ENCODE results near the gene HSFX3.
"Not testable (repeated sequence)": the region's sequence is repeated elsewhere in the genome, so short reads cannot be mapped to it uniquely, and the experiment has no call there.

HSFX3 gene

DNA sequence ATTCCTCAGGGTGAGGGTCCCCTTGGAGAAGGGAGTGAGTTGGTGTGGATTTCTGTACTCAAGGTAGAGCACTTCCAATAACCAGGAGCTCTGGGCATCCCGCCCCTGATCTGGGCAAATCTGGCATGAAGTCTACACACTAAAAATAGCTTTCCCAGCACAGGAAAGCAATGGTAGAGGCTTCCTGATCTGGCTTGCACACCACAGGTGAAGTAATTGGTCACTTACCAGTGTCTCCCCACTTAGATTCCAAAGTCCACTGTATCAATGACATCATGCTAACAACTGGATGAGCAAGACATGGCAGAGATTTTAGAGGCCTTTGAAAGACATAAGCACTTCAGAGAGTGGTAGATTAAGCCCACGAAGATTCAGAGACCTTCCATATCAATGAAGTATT lies 26.8 kb downstream of the HSFX3 start:
- no peak for TF ChIP-seq EZH2phosphoT487 (conservative IDR thresholded peaks at IDR 0.05; ENCODE audit: low read length)
- TF ChIP-seq, protein P1, sequence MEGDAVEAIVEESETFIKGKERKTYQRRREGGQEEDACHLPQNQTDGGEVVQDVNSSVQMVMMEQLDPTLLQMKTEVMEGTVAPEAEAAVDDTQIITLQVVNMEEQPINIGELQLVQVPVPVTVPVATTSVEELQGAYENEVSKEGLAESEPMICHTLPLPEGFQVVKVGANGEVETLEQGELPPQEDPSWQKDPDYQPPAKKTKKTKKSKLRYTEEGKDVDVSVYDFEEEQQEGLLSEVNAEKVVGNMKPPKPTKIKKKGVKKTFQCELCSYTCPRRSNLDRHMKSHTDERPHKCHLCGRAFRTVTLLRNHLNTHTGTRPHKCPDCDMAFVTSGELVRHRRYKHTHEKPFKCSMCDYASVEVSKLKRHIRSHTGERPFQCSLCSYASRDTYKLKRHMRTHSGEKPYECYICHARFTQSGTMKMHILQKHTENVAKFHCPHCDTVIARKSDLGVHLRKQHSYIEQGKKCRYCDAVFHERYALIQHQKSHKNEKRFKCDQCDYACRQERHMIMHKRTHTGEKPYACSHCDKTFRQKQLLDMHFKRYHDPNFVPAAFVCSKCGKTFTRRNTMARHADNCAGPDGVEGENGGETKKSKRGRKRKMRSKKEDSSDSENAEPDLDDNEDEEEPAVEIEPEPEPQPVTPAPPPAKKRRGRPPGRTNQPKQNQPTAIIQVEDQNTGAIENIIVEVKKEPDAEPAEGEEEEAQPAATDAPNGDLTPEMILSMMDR (IDR thresholded peaks at IDR 0.05; ENCODE audit: insufficient read depth, low read length, poor library complexity, severe bottlenecking), result no peak
- H3K27ac ChIP-seq (ENCODE audit: low read depth, low read length), result no peak overlapping the region
- no peak overlapping the region for H3K4me3 ChIP-seq (ENCODE audit: insufficient read depth, low read length, poor library complexity, severe bottlenecking)
- H3K79me2 ChIP-seq (ENCODE audit: insufficient read depth, low read length), result no peaks in the 10 kb centered on the region
- no peaks in the 10 kb centered on the region for H3F3A ChIP-seq (ENCODE audit: insufficient read depth)
- no peak overlapping the region for H2AFZ ChIP-seq (ENCODE audit: low read depth, low read length, severe bottlenecking)
- no peaks in the 10 kb centered on the region for H3K27me3 ChIP-seq (ENCODE audit: low read length)
- H3K36me3 ChIP-seq (ENCODE audit: low read length), result no peaks in the 10 kb centered on the region
- no peaks in the 10 kb centered on the region for H3K9me3 ChIP-seq (ENCODE audit: insufficient read depth, low read length)
- H4K20me1 ChIP-seq (ENCODE audit: low read depth, low read length), result no peaks in the 10 kb centered on the region
- H3K9me2 ChIP-seq (replicated peaks; ENCODE audit: insufficient read depth, low read length), result no peaks in the 10 kb centered on the region
- H3K9ac ChIP-seq (ENCODE audit: low read length), result no peak overlapping the region
- no peak overlapping the region for H3K4me2 ChIP-seq (ENCODE audit: low read depth, low read length, poor library complexity, severe bottlenecking)

DNA sequence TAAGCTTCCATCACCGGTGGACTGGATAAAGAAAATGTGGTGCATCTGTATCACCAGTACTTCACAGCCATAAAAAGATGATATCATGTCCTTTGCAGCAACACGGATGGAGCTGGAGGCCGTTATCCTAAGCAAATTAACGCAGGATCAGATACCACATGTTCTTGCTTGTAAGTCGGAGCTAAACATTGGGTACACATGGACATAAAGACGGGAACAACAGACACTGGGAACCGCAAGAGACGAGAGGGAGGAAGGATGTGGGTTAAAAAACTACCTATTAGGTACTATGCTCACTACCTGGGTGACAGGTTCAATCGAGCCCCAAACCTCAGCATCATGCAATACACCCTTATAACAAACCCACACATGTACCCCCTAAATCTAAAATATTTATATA lies 28.3 kb downstream of the HSFX3 start:
- Histone ChIP-seq H3K9ac (ENCODE audit: low read length) (no peak overlapping the region), H3K79me2 (ENCODE audit: insufficient read depth, low read length) (no peaks in the 10 kb centered on the region), H3K4me2 (ENCODE audit: low read depth, low read length, poor library complexity, severe bottlenecking) (no peak overlapping the region), H3F3A (ENCODE audit: insufficient read depth) (no peaks in the 10 kb centered on the region), H3K9me3 (ENCODE audit: insufficient read depth, low read length) (no peaks in the 10 kb centered on the region), H3K36me3 (ENCODE audit: low read length) (no peaks in the 10 kb centered on the region), H4K20me1 (ENCODE audit: low read depth, low read length) (no peaks in the 10 kb centered on the region), H3K27me3 (ENCODE audit: low read length) (no peaks in the 10 kb centered on the region), H3K9me2 (replicated peaks; ENCODE audit: insufficient read depth, low read length) (no peaks in the 10 kb centered on the region), H2AFZ (ENCODE audit: low read depth, low read length, severe bottlenecking) (no peak overlapping the region), H3K27ac (ENCODE audit: low read depth, low read length) (no peak overlapping the region), H3K4me3 (ENCODE audit: insufficient read depth, low read length, poor library complexity, severe bottlenecking) (no peak overlapping the region)
- no peak for TF ChIP-seq EZH2phosphoT487 (conservative IDR thresholded peaks at IDR 0.05; ENCODE audit: low read length)
- TF ChIP-seq, protein P1 (IDR thresholded peaks at IDR 0.05; ENCODE audit: insufficient read depth, low read length, poor library complexity, severe bottlenecking), result no peak

DNA sequence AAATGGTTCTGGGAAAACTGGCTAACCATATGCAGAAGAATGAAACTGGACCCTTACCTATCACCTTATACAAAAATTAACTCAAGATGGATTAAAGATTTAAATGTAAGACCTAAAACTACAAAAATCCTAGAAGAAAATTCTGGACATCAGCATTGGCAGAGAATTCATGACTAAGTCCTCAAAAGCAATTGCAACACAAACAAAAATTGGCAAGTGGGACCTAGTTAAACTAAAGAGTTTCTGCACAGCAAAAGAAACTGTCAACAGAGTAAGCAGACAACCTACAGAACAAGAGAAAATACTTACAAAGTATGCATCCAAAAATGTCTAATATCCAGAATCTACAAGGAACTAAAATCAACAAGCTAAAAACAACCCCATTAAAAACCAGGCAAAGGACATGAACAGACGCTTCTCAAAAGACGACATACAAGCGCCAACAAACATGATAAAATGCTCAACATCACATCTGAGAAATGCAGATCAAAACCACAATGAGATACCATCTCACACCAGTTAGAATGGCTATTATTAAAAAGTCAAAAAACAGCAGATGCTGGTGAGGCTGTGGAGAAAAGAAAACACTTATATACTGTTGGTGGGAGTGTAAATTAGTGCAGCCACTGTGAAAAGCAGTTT lies 29.0 kb downstream of the HSFX3 start:
- H3K9me3 ChIP-seq (ENCODE audit: insufficient read depth, low read length); H2AFZ ChIP-seq (ENCODE audit: low read depth, low read length, severe bottlenecking); H3K9ac ChIP-seq (ENCODE audit: low read length); H3F3A ChIP-seq (ENCODE audit: insufficient read depth); H3K27me3 ChIP-seq (ENCODE audit: low read length); H3K4me3 ChIP-seq (ENCODE audit: insufficient read depth, low read length, poor library complexity, severe bottlenecking); H3K36me3 ChIP-seq (ENCODE audit: low read length); H3K79me2 ChIP-seq (ENCODE audit: insufficient read depth, low read length); H3K4me2 ChIP-seq (ENCODE audit: low read depth, low read length, poor library complexity, severe bottlenecking); H4K20me1 ChIP-seq (ENCODE audit: low read depth, low read length); H3K27ac ChIP-seq (ENCODE audit: low read depth, low read length); H3K9me2 ChIP-seq (replicated peaks; ENCODE audit: insufficient read depth, low read length): not testable (repeated sequence)

DNA sequence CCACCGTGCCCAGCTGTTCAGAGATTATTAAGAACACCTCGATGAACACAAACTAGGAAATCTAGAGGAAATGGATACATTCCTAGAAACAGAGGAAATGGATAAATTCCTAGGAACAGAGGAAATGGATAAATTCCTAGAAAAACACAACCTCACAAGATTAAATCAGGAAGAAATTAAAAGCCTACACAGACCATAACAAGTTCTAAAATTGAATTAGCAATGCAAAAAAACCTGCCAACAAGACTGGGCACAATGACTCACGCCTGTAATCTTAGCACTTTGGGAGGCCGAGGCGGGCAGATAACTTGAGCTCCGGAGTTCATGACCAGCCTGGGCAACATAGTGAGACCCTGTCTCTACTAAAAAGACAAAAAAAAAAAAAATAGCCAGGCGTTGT lies 31.5 kb downstream of the HSFX3 start:
- Histone ChIP-seq H3F3A (ENCODE audit: insufficient read depth) (no peaks in the 10 kb centered on the region), H3K9ac (ENCODE audit: low read length) (no peak overlapping the region), H3K27ac (ENCODE audit: low read depth, low read length) (no peak overlapping the region), H3K9me2 (replicated peaks; ENCODE audit: insufficient read depth, low read length) (no peaks in the 10 kb centered on the region), H3K27me3 (ENCODE audit: low read length) (no peaks in the 10 kb centered on the region), H3K79me2 (ENCODE audit: insufficient read depth, low read length) (no peaks in the 10 kb centered on the region), H4K20me1 (ENCODE audit: low read depth, low read length) (no peaks in the 10 kb centered on the region), H3K4me3 (ENCODE audit: insufficient read depth, low read length, poor library complexity, severe bottlenecking) (no peak overlapping the region), H3K9me3 (ENCODE audit: insufficient read depth, low read length) (no peaks in the 10 kb centered on the region), H3K36me3 (ENCODE audit: low read length) (no peaks in the 10 kb centered on the region), H3K4me2 (ENCODE audit: low read depth, low read length, poor library complexity, severe bottlenecking) (no peak overlapping the region), H2AFZ (ENCODE audit: low read depth, low read length, severe bottlenecking) (no peak overlapping the region)
- TF ChIP-seq, protein P1 (IDR thresholded peaks at IDR 0.05; ENCODE audit: insufficient read depth, low read length, poor library complexity, severe bottlenecking), result no peak
- TF ChIP-seq EZH2phosphoT487 (conservative IDR thresholded peaks at IDR 0.05; ENCODE audit: low read length), result no peak
